ENCODE data around the gene CACNA2D2. TPM values are rescaled to one million over a fixed set of nuclear protein-coding genes. Genes with fewer than 3 reads are reported as not detected.

Gene CACNA2D2
- total and polyA plus RNA-seq, 4 donors: 28.2 to 111 (median 69.1) TPM

- Histone ChIP-seq H3K36me3 (ENCODE audit: control insufficient read depth in 4 of 4, insufficient read depth in 4 of 4, low read length in 4 of 4) (peaks cover 3 to 23% (median 10%) of the 10 kb centered on the region in 4 donors), H3K4me3 (no peak overlapping the region), H3K27me3 (ENCODE audit: control insufficient read depth in 3 of 3, insufficient read depth in 3 of 3, low read length in 2 of 3) (no peaks in the 10 kb centered on the region), H3K9ac (ENCODE audit: insufficient read depth in 1 of 2, low read length in 2 of 2) (no peak overlapping the region), H3K9me3 (ENCODE audit: control insufficient read depth in 4 of 4, insufficient read depth in 3 of 4, low read length in 3 of 4) (no peaks in the 10 kb centered on the region), H3K27ac (ENCODE audit: low read depth in 1 of 2, low read length in 1 of 2) (peak overlapping the region in 1 of 2 donors; percentile 28), H3K4me1 (ENCODE audit: control insufficient read depth in 5 of 5, insufficient read depth in 5 of 5, low read length in 5 of 5) (peaks cover 23 to 38% (median 25%) of the 10 kb centered on the region in 5 donors)
- DNase-seq: no peak
- WGBS, 2 donors: 22 to 28% methylated on average over 8 of the region's 8 CpGs
- ATAC-seq (ENCODE audit: insufficient read depth, low FRiP score): no peak
- TF ChIP-seq CTCF (IDR thresholded peaks at IDR 0.05; ENCODE audit: control extremely low read depth, extremely low read depth): no peak
These were observed 143.7 kb downstream of the CACNA2D2 start for GRCh38 chr3:50359760-50360110.

- H3K4me1 ChIP-seq (ENCODE audit: control insufficient read depth in 5 of 5, insufficient read depth in 5 of 5, low read length in 5 of 5): peaks cover 23 to 35% (median 25%) of the 10 kb centered on the region in 5 donors
These were observed 144.3 kb downstream of the CACNA2D2 start, which contains the start of gene TMEM115 for GRCh38 chr3:50358911-50359759. TMEM115 (minus strand) TSS chr3:50359521; CDS start chr3:50359063, 458 bp downstream.

GRCh38 chr3:50358355-50358910 is 145.0 kb downstream of the CACNA2D2 start:
- peak overlapping the region; percentile 82 for H3K4me3 ChIP-seq
- peak overlapping the region; percentile 45 to 88 for H3K9ac ChIP-seq (ENCODE audit: insufficient read depth in 1 of 2, low read length in 2 of 2)
- no peaks in the 10 kb centered on the region for H3K27me3 ChIP-seq (ENCODE audit: control insufficient read depth in 3 of 3, insufficient read depth in 3 of 3, low read length in 2 of 3)
- 42 to 59% methylated on average over 24 of the region's 24 CpGs for WGBS, 2 donors
- H3K9me3 ChIP-seq (ENCODE audit: control insufficient read depth in 4 of 4, insufficient read depth in 3 of 4, low read length in 3 of 4): no peaks in the 10 kb centered on the region
- no peak for ATAC-seq (ENCODE audit: insufficient read depth, low FRiP score)
- peaks cover 9 to 27% (median 18%) of the 10 kb centered on the region in 4 donors for H3K36me3 ChIP-seq (ENCODE audit: control insufficient read depth in 4 of 4, insufficient read depth in 4 of 4, low read length in 4 of 4)
- no peak for DNase-seq
- TF ChIP-seq CTCF (IDR thresholded peaks at IDR 0.05; ENCODE audit: control extremely low read depth, extremely low read depth): no peak
- H3K27ac ChIP-seq (ENCODE audit: low read depth in 1 of 2, low read length in 1 of 2): peak overlapping the region; percentile 86 to 89
- H3K4me1 ChIP-seq (ENCODE audit: control insufficient read depth in 5 of 5, insufficient read depth in 5 of 5, low read length in 5 of 5): peaks cover 23 to 33% (median 25%) of the 10 kb centered on the region in 5 donors

More at GRCh38 chr3:50358911-50359759, 144.3 kb downstream of the CACNA2D2 start, which contains the start of gene TMEM115:
- no peaks in the 10 kb centered on the region for H3K9me3 ChIP-seq (ENCODE audit: control insufficient read depth in 4 of 4, insufficient read depth in 3 of 4, low read length in 3 of 4)
- no peak for TF ChIP-seq CTCF (IDR thresholded peaks at IDR 0.05; ENCODE audit: control extremely low read depth, extremely low read depth)
- H3K27ac ChIP-seq (ENCODE audit: low read depth in 1 of 2, low read length in 1 of 2): peak within 1 kb of the TSS; percentile 86 to 89
- H3K4me3 ChIP-seq: peak within 1 kb of the TSS; percentile 82
- ATAC-seq (ENCODE audit: insufficient read depth, low FRiP score) (peak; percentile 97), DNase-seq (peak; percentile 97 to 99 (median 99))
- H3K9ac ChIP-seq (ENCODE audit: insufficient read depth in 1 of 2, low read length in 2 of 2): peak within 1 kb of the TSS; percentile 45 to 88
- H3K36me3 ChIP-seq (ENCODE audit: control insufficient read depth in 4 of 4, insufficient read depth in 4 of 4, low read length in 4 of 4): peaks cover 7 to 26% (median 15%) of the 10 kb centered on the region in 4 donors
- WGBS, 2 donors: 1 to 2% methylated on average over 64 of the region's 64 CpGs
- H3K27me3 ChIP-seq (ENCODE audit: control insufficient read depth in 3 of 3, insufficient read depth in 3 of 3, low read length in 2 of 3): no peaks in the 10 kb centered on the region

Measured in lung (tissue), 12 donors.